ENCODE measurements around the gene NOS3.

NOS3 gene

DNA sequence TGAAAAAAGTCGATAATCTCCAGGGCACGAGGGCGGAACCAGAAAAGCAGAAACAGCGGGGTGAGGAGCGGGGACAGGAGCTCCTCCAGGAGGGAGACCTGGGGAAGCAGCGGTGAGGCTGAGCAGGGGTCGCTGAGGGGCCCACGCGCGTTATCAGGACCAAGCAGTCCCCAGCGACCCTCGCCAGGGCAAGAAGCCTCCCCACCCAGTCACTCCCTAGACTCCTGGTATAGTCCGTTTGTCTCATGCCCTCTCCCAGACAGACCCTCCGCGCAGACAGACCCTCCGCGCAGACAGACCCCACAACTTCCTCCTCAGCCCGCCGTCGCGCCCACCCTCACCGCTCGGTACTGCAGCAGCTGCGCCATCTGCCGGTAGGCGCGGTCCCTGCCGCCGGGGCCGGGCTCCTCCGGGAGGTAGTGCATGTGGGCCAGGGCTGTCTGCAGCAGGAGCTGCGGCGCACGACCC lies 27.2 kb downstream of the NOS3 start (continued):
- TF ChIP-seq ZNF10 (tag by site-specific recombination; IDR thresholded peaks at IDR 0.05) (no peak), ZNF837 (tag by site-specific recombination; IDR thresholded peaks at IDR 0.05) (no peak), KLF8 (tag by site-specific recombination; IDR thresholded peaks at IDR 0.05) (no peak), ZNF561 (tag by site-specific recombination; IDR thresholded peaks at IDR 0.05; ENCODE audit: borderline replicate concordance) (no peak), ZSCAN30 (tag by site-specific recombination; IDR thresholded peaks at IDR 0.05) (no peak), KLF10 (tag by site-specific recombination; IDR thresholded peaks at IDR 0.05) (no peak), ZNF776 (tag by site-specific recombination; IDR thresholded peaks at IDR 0.05; ENCODE audit: borderline replicate concordance) (no peak), ZNF155 (tag by site-specific recombination; IDR thresholded peaks at IDR 0.05) (no peak), ZFP41 (tag by site-specific recombination; IDR thresholded peaks at IDR 0.05; ENCODE audit: borderline replicate concordance) (no peak), BCL11B (tag by site-specific recombination; IDR thresholded peaks at IDR 0.05; ENCODE audit: low read depth) (no peak), ZNF175 (tag by site-specific recombination; IDR thresholded peaks at IDR 0.05) (no peak), ZNF423 (tag by site-specific recombination; IDR thresholded peaks at IDR 0.05) (0 out of 2 replicates have a peak, but pooled peaks have one; percentile 29), SETDB1 (IDR thresholded peaks at IDR 0.05; ENCODE audit: insufficient read length, low read length) (no peak), REPIN1 (tag by site-specific recombination; IDR thresholded peaks at IDR 0.05; ENCODE audit: low read depth) (no peak), ZNF654 (tag by site-specific recombination; IDR thresholded peaks at IDR 0.05; ENCODE audit: low read depth) (peak; percentile 22), ZNF623 (tag by site-specific recombination; IDR thresholded peaks at IDR 0.05) (no peak), WT1 (tag by site-specific recombination; IDR thresholded peaks at IDR 0.05) (no peak), GLI2 (tag by site-specific recombination; IDR thresholded peaks at IDR 0.05; ENCODE audit: borderline replicate concordance, low read depth) (no peak), ZNF16 (tag by site-specific recombination; IDR thresholded peaks at IDR 0.05; ENCODE audit: low read depth) (no peak; the same call in 1 of the 2 replicates), OSR2 (tag by site-specific recombination; IDR thresholded peaks at IDR 0.05) (no peak), KLF16 (tag by site-specific recombination; IDR thresholded peaks at IDR 0.05) (no peak)
- TF ChIP-seq, protein P1, sequence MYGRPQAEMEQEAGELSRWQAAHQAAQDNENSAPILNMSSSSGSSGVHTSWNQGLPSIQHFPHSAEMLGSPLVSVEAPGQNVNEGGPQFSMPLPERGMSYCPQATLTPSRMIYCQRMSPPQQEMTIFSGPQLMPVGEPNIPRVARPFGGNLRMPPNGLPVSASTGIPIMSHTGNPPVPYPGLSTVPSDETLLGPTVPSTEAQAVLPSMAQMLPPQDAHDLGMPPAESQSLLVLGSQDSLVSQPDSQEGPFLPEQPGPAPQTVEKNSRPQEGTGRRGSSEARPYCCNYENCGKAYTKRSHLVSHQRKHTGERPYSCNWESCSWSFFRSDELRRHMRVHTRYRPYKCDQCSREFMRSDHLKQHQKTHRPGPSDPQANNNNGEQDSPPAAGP (tag by site-specific recombination; IDR thresholded peaks at IDR 0.05): peak; percentile 64; the same call in 1 of the 2 replicates
- TF ChIP-seq, protein P2, sequence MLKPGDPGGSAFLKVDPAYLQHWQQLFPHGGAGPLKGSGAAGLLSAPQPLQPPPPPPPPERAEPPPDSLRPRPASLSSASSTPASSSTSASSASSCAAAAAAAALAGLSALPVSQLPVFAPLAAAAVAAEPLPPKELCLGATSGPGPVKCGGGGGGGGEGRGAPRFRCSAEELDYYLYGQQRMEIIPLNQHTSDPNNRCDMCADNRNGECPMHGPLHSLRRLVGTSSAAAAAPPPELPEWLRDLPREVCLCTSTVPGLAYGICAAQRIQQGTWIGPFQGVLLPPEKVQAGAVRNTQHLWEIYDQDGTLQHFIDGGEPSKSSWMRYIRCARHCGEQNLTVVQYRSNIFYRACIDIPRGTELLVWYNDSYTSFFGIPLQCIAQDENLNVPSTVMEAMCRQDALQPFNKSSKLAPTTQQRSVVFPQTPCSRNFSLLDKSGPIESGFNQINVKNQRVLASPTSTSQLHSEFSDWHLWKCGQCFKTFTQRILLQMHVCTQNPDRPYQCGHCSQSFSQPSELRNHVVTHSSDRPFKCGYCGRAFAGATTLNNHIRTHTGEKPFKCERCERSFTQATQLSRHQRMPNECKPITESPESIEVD (tag by site-specific recombination; IDR thresholded peaks at IDR 0.05): no peak
- TF ChIP-seq, protein P3, sequence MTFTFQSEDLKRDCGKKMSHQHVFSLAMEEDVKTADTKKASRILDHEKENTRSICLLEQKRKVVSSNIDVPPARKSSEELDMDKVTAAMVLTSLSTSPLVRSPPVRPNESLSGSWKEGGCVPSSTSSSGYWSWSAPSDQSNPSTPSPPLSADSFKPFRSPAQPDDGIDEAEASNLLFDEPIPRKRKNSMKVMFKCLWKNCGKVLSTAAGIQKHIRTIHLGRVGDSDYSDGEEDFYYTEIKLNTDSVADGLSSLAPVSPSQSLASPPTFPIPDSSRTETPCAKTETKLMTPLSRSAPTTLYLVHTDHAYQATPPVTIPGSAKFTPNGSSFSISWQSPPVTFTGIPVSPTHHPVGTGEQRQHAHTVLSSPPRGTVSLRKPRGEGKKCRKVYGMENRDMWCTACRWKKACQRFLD (tag by site-specific recombination; IDR thresholded peaks at IDR 0.05): no peak
- TF ChIP-seq, protein P4, sequence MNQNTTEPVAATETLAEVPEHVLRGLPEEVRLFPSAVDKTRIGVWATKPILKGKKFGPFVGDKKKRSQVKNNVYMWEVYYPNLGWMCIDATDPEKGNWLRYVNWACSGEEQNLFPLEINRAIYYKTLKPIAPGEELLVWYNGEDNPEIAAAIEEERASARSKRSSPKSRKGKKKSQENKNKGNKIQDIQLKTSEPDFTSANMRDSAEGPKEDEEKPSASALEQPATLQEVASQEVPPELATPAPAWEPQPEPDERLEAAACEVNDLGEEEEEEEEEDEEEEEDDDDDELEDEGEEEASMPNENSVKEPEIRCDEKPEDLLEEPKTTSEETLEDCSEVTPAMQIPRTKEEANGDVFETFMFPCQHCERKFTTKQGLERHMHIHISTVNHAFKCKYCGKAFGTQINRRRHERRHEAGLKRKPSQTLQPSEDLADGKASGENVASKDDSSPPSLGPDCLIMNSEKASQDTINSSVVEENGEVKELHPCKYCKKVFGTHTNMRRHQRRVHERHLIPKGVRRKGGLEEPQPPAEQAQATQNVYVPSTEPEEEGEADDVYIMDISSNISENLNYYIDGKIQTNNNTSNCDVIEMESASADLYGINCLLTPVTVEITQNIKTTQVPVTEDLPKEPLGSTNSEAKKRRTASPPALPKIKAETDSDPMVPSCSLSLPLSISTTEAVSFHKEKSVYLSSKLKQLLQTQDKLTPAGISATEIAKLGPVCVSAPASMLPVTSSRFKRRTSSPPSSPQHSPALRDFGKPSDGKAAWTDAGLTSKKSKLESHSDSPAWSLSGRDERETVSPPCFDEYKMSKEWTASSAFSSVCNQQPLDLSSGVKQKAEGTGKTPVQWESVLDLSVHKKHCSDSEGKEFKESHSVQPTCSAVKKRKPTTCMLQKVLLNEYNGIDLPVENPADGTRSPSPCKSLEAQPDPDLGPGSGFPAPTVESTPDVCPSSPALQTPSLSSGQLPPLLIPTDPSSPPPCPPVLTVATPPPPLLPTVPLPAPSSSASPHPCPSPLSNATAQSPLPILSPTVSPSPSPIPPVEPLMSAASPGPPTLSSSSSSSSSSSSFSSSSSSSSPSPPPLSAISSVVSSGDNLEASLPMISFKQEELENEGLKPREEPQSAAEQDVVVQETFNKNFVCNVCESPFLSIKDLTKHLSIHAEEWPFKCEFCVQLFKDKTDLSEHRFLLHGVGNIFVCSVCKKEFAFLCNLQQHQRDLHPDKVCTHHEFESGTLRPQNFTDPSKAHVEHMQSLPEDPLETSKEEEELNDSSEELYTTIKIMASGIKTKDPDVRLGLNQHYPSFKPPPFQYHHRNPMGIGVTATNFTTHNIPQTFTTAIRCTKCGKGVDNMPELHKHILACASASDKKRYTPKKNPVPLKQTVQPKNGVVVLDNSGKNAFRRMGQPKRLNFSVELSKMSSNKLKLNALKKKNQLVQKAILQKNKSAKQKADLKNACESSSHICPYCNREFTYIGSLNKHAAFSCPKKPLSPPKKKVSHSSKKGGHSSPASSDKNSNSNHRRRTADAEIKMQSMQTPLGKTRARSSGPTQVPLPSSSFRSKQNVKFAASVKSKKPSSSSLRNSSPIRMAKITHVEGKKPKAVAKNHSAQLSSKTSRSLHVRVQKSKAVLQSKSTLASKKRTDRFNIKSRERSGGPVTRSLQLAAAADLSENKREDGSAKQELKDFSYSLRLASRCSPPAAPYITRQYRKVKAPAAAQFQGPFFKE (tag by site-specific recombination; IDR thresholded peaks at IDR 0.05; ENCODE audit: borderline replicate concordance): no peak
- TF ChIP-seq, protein P5, sequence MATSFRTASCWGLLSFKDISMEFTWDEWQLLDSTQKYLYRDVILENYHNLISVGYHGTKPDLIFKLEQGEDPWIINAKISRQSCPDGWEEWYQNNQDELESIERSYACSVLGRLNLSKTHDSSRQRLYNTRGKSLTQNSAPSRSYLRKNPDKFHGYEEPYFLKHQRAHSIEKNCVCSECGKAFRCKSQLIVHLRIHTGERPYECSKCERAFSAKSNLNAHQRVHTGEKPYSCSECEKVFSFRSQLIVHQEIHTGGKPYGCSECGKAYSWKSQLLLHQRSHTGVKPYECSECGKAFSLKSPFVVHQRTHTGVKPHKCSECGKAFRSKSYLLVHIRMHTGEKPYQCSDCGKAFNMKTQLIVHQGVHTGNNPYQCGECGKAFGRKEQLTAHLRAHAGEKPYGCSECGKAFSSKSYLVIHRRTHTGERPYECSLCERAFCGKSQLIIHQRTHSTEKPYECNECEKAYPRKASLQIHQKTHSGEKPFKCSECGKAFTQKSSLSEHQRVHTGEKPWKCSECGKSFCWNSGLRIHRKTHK (tag by site-specific recombination; IDR thresholded peaks at IDR 0.05): no peak
- TF ChIP-seq, protein P6, sequence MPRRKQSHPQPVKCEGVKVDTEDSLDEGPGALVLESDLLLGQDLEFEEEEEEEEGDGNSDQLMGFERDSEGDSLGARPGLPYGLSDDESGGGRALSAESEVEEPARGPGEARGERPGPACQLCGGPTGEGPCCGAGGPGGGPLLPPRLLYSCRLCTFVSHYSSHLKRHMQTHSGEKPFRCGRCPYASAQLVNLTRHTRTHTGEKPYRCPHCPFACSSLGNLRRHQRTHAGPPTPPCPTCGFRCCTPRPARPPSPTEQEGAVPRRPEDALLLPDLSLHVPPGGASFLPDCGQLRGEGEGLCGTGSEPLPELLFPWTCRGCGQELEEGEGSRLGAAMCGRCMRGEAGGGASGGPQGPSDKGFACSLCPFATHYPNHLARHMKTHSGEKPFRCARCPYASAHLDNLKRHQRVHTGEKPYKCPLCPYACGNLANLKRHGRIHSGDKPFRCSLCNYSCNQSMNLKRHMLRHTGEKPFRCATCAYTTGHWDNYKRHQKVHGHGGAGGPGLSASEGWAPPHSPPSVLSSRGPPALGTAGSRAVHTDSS (tag by site-specific recombination; IDR thresholded peaks at IDR 0.05): no peak
- TF ChIP-seq, protein P7, sequence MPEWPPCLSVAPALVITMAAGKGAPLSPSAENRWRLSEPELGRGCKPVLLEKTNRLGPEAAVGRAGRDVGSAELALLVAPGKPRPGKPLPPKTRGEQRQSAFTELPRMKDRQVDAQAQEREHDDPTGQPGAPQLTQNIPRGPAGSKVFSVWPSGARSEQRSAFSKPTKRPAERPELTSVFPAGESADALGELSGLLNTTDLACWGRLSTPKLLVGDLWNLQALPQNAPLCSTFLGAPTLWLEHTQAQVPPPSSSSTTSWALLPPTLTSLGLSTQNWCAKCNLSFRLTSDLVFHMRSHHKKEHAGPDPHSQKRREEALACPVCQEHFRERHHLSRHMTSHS (tag by site-specific recombination; IDR thresholded peaks at IDR 0.05): no peak

Data from HEK293 (cell line).